Mesodermal cell (in vitro differentiated cells): ENCODE measurements around the gene AGAP1.

ENCODE experiments used
- H3K27ac ChIP-seq: 2 replicates; pipeline ENCODE4 v1.7.0; 2013; ENCODE audit warnings: mild to moderate bottlenecking, low read depth, low read length, moderate library complexity; ENCODE audit not compliant: severe bottlenecking
- H3K36me3 ChIP-seq: 2 replicates; pipeline ENCODE4 v1.7.1; 2013; ENCODE audit warnings: mild to moderate bottlenecking, low read length, moderate library complexity; ENCODE audit not compliant: control insufficient read depth, insufficient read depth
- H3K4me1 ChIP-seq: one replicate; pipeline ENCODE4 v1.7.1; 2013; ENCODE audit warnings: mild to moderate bottlenecking, low read length; ENCODE audit not compliant: insufficient read depth, control insufficient read depth, poor library complexity, severe bottlenecking
- H3K4me3 ChIP-seq: 2 replicates; pipeline ENCODE4 v1.7.0; 2013; ENCODE audit warnings: low read length, control low read depth, mild to moderate bottlenecking; ENCODE audit not compliant: insufficient read depth, poor library complexity, severe bottlenecking; ENCODE audit errors: extremely low read depth
- H3K9me3 ChIP-seq: 2 replicates; pipeline ENCODE4 v1.7.1; 2013; ENCODE audit warnings: mild to moderate bottlenecking, low read length, moderate library complexity; ENCODE audit not compliant: control insufficient read depth
- WGBS, 2 experiments: methylation state at CpG; one replicate each; pipeline ENCODE4 v1.1.5; 2013; ENCODE audit warnings: missing lambda C conversion rate in 2 of 2; ENCODE audit not compliant: insufficient coverage in 2 of 2; 5-methylcytosine and 5-hydroxymethylcytosine counted together

Gene AGAP1

DNA sequence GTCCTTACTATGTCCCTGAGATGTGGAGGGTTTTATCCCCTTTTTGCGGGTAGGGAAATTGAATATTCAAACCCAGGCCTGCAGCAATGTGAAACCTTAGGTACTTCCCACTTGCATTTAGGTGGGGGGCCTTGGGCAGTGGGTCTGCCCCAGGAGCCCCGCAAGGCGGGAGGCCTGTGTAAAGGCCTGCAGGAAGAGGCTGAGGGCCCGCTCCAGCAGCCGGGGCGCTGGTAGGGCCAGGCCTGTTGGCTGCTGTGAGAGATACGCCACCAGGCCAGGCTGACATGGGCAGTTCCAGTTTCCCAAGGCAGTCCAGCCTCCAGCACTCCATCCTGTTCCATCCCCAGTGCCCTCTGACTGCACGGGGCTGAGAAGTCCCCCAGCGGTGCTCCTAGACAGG is 610.1 kb downstream of the AGAP1 start:
- H3K4me1 ChIP-seq: peaks cover 16% of the 10 kb centered on the region
- H3K9me3 ChIP-seq: no peaks in the 10 kb centered on the region
- no peaks in the 10 kb centered on the region for H3K36me3 ChIP-seq
- WGBS, 2 experiments: 83 to 95% methylated on average over 4 to 7 of the region's 9 CpGs
- H3K27ac ChIP-seq: no peak overlapping the region
- H3K4me3 ChIP-seq: no peak overlapping the region

DNA sequence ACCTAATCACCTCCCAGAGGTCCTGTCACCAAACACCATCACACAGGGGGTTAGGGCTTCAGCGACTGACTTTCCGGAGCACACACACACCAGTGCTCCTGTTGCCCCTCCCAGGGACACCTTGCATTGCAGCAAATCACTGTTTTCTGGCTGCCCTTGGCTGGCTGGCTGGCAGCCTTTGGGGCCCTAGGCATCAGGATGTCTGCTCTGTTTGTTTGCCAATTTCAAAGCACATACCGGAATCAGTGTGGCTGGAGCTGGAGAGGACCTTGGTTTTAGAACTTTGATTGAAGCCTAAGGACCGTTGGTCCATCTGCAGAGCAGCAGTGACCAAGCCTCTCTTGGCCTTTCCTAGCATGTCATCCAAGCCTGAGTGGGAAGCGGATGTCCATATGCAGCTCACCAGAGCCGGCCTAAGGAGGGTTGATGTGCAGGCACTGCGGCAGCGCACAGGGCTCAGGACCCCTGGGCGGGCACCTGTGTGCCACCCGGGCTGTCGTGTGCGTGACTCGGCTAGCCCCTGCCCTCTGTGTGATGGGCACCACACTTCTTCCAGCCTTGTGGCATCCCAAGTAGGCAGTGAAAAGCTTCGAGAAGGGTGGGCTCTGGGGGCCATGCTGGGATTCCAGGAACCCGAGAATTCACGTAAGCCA is 612.2 kb downstream of the AGAP1 start:
- H3K4me1 ChIP-seq: peaks cover 16% of the 10 kb centered on the region
- H3K27ac ChIP-seq: no peak overlapping the region
- no peaks in the 10 kb centered on the region for H3K36me3 ChIP-seq
- H3K4me3 ChIP-seq: no peak overlapping the region
- H3K9me3 ChIP-seq: no peaks in the 10 kb centered on the region
- 92 to 97% methylated on average over 16 of the region's 16 CpGs for WGBS, 2 experiments

GRCh38 chr2:236106761-236107160 is 612.9 kb downstream of the AGAP1 start:
- peaks cover 16% of the 10 kb centered on the region for H3K4me1 ChIP-seq
- WGBS, 2 experiments: 82 to 91% methylated on average over 9 of the region's 10 CpGs
- H3K4me3 ChIP-seq: no peak overlapping the region
- no peak overlapping the region for H3K27ac ChIP-seq
- no peaks in the 10 kb centered on the region for H3K9me3 ChIP-seq
- H3K36me3 ChIP-seq: no peaks in the 10 kb centered on the region

GRCh38 chr2:236107536-236107935 is 613.7 kb downstream of the AGAP1 start:
- 89 to 100% methylated on average over 2 to 7 of the region's 11 CpGs for WGBS, 2 experiments
- Histone ChIP-seq H3K27ac (peak overlapping the region; percentile 13), H3K9me3 (no peaks in the 10 kb centered on the region), H3K36me3 (no peaks in the 10 kb centered on the region), H3K4me1 (peaks cover 16% of the 10 kb centered on the region), H3K4me3 (no peak overlapping the region)

GRCh38 chr2:236107942-236108625 is 614.2 kb downstream of the AGAP1 start:
- peaks cover 16% of the 10 kb centered on the region for H3K4me1 ChIP-seq
- H3K4me3 ChIP-seq: no peak overlapping the region
- no peaks in the 10 kb centered on the region for H3K9me3 ChIP-seq
- WGBS, 2 experiments: 36 to 39% methylated on average over 15 to 18 of the region's 20 CpGs
- H3K27ac ChIP-seq: peak overlapping the region; percentile 47
- H3K36me3 ChIP-seq: no peaks in the 10 kb centered on the region

DNA sequence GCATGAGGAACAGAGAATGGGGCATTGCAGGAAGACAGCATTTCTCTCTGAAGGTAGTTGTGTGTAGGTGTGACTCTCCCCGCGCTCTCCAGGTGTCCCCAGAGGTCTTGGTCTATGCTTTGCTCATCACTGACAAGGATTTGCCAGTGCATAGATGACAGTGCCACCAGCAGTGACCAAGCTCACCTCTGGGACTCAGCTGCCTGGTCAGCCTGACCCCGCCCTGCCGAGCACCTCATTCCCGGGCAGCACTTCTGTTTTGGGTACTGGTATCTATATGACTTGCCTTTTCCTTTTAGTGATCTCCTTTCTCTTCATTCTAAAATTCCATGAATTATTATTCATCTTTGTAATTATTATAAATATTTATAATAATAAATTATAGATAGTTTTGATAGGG is 615.2 kb downstream of the AGAP1 start:
- peaks cover 16% of the 10 kb centered on the region for H3K4me1 ChIP-seq
- WGBS, 2 experiments: 93 to 98% methylated on average over 5 of the region's 5 CpGs
- H3K4me3 ChIP-seq: no peak overlapping the region
- H3K9me3 ChIP-seq: no peaks in the 10 kb centered on the region
- H3K27ac ChIP-seq: no peak overlapping the region
- no peaks in the 10 kb centered on the region for H3K36me3 ChIP-seq

DNA sequence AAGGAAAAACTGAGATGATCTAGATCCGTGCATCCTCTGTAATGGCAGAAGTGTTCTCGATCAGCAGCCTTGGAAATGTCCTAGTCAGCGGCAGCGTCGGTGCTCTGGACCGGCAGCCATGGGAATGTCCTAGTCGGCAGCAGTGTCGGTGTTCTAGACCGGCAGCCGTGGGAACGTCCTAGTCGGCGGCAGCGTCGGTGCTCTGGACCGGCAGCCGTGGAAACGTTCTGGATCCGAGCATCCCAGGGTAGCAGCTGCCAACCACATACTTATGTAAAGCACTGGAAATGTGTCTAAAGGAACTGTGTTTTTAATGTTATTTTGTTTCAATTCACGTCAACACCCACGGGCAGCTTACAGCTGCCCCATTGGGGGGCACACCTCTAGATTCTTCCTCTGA is 615.6 kb downstream of the AGAP1 start:
- H3K27ac ChIP-seq: no peak overlapping the region
- no peak overlapping the region for H3K4me3 ChIP-seq
- 94 to 97% methylated on average over 17 to 20 of the region's 21 CpGs for WGBS, 2 experiments
- H3K4me1 ChIP-seq: peaks cover 16% of the 10 kb centered on the region
- H3K36me3 ChIP-seq: no peaks in the 10 kb centered on the region
- no peaks in the 10 kb centered on the region for H3K9me3 ChIP-seq

- 89 to 94% methylated on average over 11 to 14 of the region's 14 CpGs for WGBS, 2 experiments
- Histone ChIP-seq H3K9me3 (no peaks in the 10 kb centered on the region), H3K4me1 (peaks cover 14% of the 10 kb centered on the region), H3K27ac (no peak overlapping the region), H3K4me3 (no peak overlapping the region), H3K36me3 (no peaks in the 10 kb centered on the region)
Observed at GRCh38 chr2:236112466-236112865, 618.6 kb downstream of the AGAP1 start.

GRCh38 chr2:236113425-236113824 is 619.6 kb downstream of the AGAP1 start:
- no peaks in the 10 kb centered on the region for H3K36me3 ChIP-seq
- no peaks in the 10 kb centered on the region for H3K9me3 ChIP-seq
- WGBS, 2 experiments: 91 to 98% methylated on average over 7 to 8 of the region's 8 CpGs
- H3K4me3 ChIP-seq: no peak overlapping the region
- no peak overlapping the region for H3K27ac ChIP-seq
- peaks cover 5% of the 10 kb centered on the region for H3K4me1 ChIP-seq

DNA sequence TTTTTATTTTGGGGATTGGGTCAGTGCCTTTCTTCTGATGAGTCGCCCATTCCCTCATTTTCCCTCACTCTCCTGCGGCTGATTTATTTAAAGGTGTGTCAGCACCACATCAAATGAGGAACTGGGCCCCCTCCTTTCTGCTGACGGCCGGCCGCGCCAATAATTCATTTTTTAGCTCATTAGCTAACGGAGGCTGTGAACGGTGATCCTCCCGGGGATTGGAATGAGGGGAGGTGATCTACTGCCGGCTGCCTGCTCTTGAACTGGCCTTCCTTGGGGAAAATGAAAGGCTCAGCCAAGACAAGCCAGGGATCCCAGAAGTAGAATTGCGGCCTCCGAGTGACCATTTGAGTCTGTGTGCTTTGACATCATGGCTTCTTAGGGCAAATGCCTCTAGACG is 620.1 kb downstream of the AGAP1 start:
- no peak overlapping the region for H3K27ac ChIP-seq
- WGBS, 2 experiments: 93 to 95% methylated on average over 7 to 8 of the region's 13 CpGs
- H3K4me3 ChIP-seq: no peak overlapping the region
- H3K36me3 ChIP-seq: no peaks in the 10 kb centered on the region
- no peaks in the 10 kb centered on the region for H3K9me3 ChIP-seq
- H3K4me1 ChIP-seq: no peaks in the 10 kb centered on the region

GRCh38 chr2:236114959-236115358 is 621.1 kb downstream of the AGAP1 start:
- Histone ChIP-seq H3K27ac (no peak overlapping the region), H3K4me3 (no peak overlapping the region), H3K9me3 (no peaks in the 10 kb centered on the region), H3K36me3 (no peaks in the 10 kb centered on the region), H3K4me1 (no peaks in the 10 kb centered on the region)
- 91 to 94% methylated on average over 15 of the region's 15 CpGs for WGBS, 2 experiments
